HL-60 (cell line): ENCODE results near the gene SGCE.

ENCODE experiments used
- DNase-seq, 2 experiments: peaks; one replicate each; pipeline ENCODE4 v3.0.0-alpha.2; 2010 to 2020; ENCODE audit warnings: low read depth in 1 of 2, low spot score in 1 of 2
- H3K27ac ChIP-seq: fragments of 250-450 bp; sonication (Bioruptor Pico); replicated peaks from 2 replicates; pipeline ENCODE4 v1.5.1; 2020; ENCODE audit warnings: mild to moderate bottlenecking, moderate library complexity
- H3K27me3 ChIP-seq: fragments of 250-450 bp; sonication (Bioruptor Pico); 2 replicates; pipeline ENCODE4 v1.5.1; 2021; ENCODE audit warnings: mild to moderate bottlenecking, moderate library complexity; ENCODE audit not compliant: insufficient read depth, poor library complexity, severe bottlenecking
- H3K4me3 ChIP-seq: replicated peaks from 2 replicates; pipeline ENCODE4 v1.5.1; 2011; ENCODE audit warnings: mild to moderate bottlenecking, control low read depth, low read length; ENCODE audit not compliant: insufficient read depth
- CTCF ChIP-seq: IDR thresholded peaks from one replicate; pipeline ENCODE4 v1.5.1; 2011; ENCODE audit warnings: low read length, control low read depth, inconsistent platforms; ENCODE audit not compliant: insufficient read depth
- GABPA ChIP-seq: IDR thresholded peaks from 2 replicates; pipeline ENCODE4 v1.6.1; 2012; ENCODE audit warnings: low read depth
- POLR2AphosphoS5 ChIP-seq: IDR thresholded peaks from 2 replicates; pipeline ENCODE4 v1.6.1; 2012; ENCODE audit warnings: low read depth
- REST ChIP-seq: IDR thresholded peaks from 2 replicates; pipeline ENCODE4 v1.6.1; 2012; ENCODE audit warnings: low read depth; ENCODE audit not compliant: insufficient replicate concordance
- SPI1 ChIP-seq: IDR thresholded peaks from 2 replicates; pipeline ENCODE4 v1.6.1; 2012; ENCODE audit warnings: low read depth, mild to moderate bottlenecking, borderline replicate concordance

Gene SGCE

DNA sequence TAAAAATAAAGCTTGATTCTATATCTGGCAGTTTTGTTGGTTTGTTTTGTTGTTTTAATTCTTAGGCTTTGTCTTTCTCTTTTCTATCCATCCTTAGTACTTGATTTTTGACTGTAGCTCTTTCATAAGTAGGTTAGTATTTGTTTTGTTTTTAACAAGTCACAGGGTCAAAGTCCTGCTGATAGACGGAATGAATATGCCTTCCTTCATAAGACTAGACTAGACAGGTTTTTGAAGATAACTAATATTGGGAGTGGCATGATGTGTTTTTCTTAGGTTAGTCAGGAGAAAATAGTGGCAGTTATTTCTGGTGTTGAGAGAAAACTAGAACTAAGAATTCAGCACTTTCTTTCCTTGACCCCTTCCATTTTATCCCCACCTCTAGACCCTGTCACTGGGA is 96.0 kb downstream of the SGCE start:
- DNase-seq: no peak
- TF ChIP-seq GABPA: no peak
- no peak for TF ChIP-seq CTCF
- no peak for TF ChIP-seq SPI1
- no peak for TF ChIP-seq REST
- TF ChIP-seq POLR2AphosphoS5: no peak
- no peak overlapping the region for H3K27ac ChIP-seq
- no peaks in the 10 kb centered on the region for H3K27me3 ChIP-seq
- no peak overlapping the region for H3K4me3 ChIP-seq

DNA sequence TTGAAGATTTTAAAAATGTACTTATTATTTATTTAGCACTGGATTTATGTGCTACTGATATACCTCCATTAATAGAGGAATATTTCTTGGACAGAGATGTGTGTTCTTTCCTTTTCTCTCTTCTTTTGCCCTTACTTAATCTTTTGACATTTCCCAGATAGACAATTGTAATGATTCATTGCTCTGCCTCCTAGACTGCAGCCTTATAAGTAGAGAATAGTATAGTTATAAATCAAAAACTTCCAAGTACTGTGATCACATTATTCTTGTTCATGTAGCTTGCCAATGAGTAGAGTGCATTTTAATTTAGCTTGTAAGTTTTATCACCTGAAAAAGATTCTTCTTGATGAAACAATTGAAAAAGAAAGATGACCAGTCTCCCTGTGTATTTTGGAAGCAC is 98.7 kb downstream of the SGCE start:
- DNase-seq: no peak
- Histone ChIP-seq H3K27ac (no peak overlapping the region), H3K27me3 (no peaks in the 10 kb centered on the region), H3K4me3 (no peak overlapping the region)
- TF ChIP-seq POLR2AphosphoS5 (no peak), SPI1 (no peak), GABPA (no peak), REST (no peak), CTCF (no peak)

GRCh38 chr7:94556028-94556427 is 99.9 kb downstream of the SGCE start:
- DNase-seq: no peak
- Histone ChIP-seq H3K27ac (no peak overlapping the region), H3K27me3 (no peaks in the 10 kb centered on the region), H3K4me3 (no peak overlapping the region)
- TF ChIP-seq CTCF: no peak
- no peak for TF ChIP-seq SPI1
- no peak for TF ChIP-seq GABPA
- no peak for TF ChIP-seq POLR2AphosphoS5
- TF ChIP-seq REST: no peak
